HT-29 (cell line): ENCODE measurements around the gene PCMT1. TPM values are rescaled to one million over a fixed set of nuclear protein-coding genes. Genes with fewer than 3 reads are reported as not detected.
"Not testable (repeated sequence)": the region's sequence is repeated elsewhere in the genome, so short reads cannot be mapped to it uniquely, and the experiment has no call there.

ENCODE experiments used
- DNase-seq: peaks from one replicate; pipeline ENCODE4 v3.0.0-alpha.2; 2015; ENCODE audit warnings: low spot score
- total RNA-seq: library from RNA; depleted of rRNA; stranded (reverse); fragments of >200 nt; shearing (Covaris generic); gene quantifications from 2 replicates; pipeline ENCODE4 v1.2.3, GENCODE V29; 2014

Gene PCMT1
- total RNA-seq, 1 experiment from 2014 or later: 83.7 TPM

- no peak for DNase-seq
Measured at GRCh38 chr6:149820506-149820905, 71.0 kb downstream of the PCMT1 start.

GRCh38 chr6:149821492-149821891, 72.0 kb downstream of the PCMT1 start:
- DNase-seq: no peak

GRCh38 chr6:149823013-149823412, 73.5 kb downstream of the PCMT1 start:
- no peak for DNase-seq

DNA sequence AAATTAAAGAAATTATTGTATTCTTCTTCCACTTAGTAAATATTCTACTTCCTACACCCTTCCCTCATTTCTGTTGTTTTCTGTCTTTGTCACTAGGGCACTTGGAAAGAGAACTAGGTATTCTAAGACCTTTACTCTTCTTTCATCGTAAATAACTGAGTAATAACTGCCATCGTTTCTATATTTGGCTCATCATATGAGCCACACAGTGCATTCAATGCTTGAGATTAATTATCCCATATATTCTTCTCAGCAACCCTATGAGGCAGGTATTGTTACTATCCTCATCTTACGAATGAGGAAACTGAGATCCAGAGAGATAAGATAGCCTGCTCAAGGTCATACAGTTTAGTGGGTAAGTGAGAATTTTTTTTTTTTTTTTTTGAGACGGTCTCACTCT, 75.8 kb downstream of the PCMT1 start:
- no peak for DNase-seq

DNA sequence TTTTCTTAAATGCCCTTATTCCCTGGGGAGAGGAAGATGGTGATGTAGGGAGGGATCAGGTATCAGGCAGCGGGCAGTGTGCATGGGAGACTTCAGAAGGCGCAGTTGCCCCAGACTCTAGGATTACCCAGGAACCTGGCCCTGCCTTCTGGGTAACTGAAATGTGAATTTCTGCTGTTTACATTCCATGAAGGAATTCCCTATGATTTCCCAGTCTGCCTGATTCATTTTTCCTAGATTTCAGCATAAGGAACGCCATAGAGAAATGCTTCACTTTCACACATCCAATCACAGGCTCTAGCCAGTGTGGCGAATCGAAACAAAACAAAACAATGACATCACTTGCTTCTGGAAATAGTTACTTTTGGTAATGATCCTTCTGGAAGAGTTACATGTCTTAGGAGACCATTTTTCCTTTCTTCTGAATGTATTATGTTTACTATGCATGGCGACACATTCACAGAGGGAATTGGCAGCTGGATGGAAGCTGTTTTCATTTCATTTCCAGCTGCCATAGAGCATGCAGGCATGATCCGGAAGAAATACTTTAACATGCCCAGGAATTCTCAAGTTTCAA, 81.3 kb downstream of the PCMT1 start:
- DNase-seq: no peak

DNA sequence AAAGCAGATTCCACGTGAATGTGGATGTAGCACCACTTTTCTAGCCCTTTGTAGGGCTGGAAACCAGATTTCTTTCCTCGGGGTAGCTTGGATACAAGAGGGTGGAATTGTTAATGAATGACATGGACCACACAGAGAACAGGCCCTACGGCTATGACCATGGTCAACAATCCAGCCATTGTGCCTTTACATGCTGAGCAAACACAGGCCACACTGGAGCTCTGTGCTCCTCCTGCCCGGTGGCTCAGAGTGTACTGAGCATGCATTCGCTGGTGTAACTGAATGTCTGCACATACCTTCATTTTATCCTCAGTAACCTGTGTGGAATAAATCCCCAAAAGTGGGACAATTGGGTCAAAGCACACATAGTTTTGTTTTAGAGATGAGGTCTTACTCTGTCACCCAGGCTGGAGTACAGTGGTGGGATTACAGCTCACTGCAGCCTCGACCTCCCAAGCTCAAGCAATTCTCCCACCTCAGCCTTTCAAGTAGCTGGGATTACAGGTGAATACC, 81.8 kb downstream of the PCMT1 start:
- no peak for DNase-seq

DNA sequence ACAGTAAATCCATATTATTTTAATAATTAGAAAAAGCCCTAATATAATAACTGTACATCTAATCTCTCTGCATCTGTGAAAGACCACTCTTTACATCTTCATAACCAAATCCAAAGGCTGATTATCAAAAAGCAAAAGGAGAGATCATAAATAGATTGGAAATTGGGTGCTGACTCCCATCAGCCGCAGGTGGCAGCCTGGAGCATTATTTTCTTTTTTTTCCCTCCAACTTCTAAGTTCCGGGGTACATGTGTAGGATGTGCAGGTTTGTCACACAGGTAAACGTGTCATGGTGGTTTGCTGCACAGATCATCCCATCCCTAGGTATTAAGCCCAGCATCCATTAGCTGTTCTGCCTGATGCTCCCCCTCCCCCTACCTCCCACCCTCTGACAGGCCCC, 84.1 kb downstream of the PCMT1 start:
- DNase-seq: no peak

DNA sequence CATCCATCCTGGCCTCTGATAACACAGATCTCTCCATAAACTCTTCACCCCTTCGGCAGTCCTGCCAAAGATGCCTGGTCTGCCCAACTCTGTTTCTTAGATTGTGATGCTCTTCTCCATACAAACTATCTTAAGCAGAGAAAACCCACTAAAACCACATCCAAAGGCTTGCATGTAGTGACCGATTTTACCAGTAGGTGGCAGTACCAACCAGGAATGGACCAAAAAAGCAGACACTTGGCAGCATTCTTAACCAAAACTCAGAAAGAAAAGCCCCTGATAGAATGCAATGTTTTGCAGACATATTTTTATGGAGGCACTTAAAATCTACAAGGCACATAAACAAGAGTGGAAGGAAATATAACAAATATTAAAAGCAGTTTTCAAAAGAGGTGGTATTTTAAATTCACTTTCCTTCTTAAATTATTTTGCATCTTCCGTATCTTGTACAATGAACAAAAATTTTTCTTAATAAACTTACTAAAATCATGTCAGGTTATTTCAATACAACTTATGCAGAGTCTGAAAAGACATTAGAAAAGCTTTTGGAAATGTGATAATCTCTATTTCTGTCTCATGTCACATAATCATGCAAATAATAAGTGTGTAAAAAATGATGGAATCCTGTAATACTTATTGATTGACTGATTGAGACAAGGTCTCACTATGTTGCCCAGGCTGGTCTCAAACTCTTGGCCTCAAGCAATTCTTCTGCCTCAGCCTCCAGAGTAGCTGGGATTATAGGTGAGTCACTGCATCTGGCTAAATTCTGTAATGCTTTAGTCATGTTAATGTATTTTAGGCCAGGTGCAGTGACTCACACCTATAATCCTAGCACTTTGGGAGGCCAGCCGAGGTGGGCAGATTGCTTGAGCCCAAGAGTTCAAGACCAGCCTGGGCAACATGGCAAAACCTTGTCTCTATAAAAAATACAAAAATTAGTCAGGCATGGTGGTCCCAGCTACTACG, 85.3 kb downstream of the PCMT1 start:
- DNase-seq: peak; percentile 82

DNA sequence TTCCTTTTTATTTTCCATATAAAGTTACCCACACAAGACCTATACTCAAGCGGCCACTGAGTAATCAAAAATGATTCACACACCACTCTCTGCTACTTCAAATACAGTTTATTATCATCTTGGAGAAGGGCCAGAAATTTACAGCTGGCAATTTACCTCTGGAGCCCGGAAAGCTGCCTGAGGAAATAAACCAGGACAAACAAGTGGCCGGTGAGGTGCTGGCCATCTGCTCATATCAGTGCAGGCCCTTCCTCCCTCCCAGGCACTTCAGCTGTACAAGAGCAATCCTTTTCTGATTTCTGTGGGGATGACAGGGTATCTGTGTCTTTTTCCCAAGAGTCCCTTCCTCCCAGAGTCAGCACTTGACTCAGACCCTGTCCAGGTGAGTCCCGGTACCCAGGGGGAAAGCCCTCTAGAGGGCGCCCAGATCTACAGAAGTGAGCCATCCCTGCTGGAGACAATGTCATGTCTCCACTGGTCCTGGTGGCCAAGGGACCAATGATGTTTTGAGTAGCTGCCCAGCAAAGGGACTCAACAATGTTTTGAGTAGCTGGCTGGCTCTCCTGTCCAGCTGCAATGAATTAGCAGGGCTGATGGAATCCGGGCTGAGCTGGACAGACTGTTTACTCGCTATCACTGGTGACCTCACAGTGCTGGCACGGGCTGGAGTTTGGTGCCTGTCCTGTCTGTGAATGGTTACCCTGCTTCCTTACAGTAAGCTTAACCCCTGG, 91.0 kb downstream of the PCMT1 start:
- DNase-seq: peak; percentile 91

- DNase-seq: peak; percentile 41
Measured at GRCh38 chr6:149842331-149842730, 92.8 kb downstream of the PCMT1 start.

DNA sequence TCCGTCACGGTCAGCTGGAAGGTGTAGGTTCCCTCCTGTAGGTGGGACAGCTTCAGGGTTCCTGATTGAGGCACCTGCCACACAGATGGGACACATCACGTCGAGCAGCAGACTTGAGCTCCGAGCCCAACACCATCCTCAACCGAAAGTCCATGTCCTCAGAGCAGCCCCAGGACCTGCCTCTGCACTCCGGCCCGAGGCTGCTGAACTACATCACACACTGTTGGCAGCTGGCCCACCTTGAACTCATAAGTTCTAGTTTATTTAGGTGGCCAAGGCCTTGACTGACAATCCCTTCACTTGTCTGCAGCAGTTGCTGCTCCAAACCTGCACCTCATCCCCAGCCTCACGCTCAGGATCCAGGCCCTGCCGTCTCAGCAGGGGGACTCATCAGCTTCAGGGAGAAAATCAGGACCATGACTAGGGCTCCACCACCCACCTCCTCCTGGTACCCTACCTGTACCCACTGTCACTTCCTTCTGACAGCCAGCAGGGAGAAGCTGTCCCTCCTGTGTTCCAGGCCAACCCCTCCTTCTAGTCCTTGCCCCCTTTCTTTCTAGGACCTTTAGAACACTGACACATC, 93.6 kb downstream of the PCMT1 start:
- no peak for DNase-seq

- DNase-seq: not testable (repeated sequence)
Measured at GRCh38 chr6:149844036-149844435, 94.5 kb downstream of the PCMT1 start.

DNA sequence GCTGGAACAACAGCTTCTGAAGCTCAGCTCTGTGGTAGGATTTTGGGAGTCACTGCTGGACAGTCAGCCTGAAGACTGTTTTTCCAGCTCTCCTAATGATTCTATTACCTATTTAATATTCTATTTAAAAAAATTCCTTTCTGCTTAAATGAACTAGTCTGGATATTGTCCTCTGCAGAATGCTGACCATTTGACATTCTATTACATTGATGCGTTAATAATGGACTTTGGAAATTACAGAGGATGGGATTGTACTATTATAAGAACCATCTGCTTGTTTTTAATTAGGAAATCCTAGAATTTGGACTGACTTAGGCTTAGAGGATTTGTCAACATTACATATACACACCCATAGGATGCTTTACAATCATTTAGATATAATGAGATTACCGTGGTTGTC, 94.9 kb downstream of the PCMT1 start:
- no peak for DNase-seq

GRCh38 chr6:149845549-149845948, 96.0 kb downstream of the PCMT1 start:
- DNase-seq: no peak

DNA sequence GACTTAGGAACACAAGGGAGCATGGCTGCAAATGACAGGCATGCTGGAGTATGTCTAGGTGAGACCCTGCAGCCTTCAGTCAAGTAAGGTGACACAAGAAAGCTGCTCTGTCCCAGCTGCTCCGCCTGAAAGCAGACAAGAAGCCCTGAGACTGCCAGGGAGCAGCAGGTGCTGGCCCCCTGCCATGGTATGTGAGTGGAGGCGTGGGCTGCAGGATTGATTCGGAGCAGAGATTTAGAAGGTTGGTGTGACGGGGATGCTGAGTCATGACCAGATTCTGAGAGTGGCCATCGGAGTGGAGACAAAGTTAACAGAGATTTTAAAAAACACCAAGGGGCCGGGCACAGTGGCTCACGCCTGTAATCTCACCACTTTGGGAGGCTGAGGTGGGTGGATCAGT, 96.8 kb downstream of the PCMT1 start:
- peak; percentile 68 for DNase-seq

DNA sequence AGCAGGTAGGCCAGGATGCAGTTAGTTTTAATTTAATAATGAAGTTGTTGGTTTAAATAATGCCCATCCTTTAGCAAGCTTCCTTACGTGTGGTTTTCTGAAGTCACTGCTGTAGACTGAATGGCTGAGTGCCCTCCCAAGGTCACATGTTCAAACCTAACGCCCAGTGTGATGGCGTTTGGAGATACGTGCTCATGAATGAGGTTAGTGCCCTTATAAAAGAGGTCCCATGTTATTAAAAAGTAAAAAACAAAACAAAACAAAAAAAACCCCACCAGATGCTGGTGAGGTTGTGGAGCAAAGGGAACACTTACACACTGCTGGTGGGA, 98.4 kb downstream of the PCMT1 start:
- no peak for DNase-seq

- DNase-seq: not testable (repeated sequence)
Measured at GRCh38 chr6:149848343-149848742, 98.8 kb downstream of the PCMT1 start.

GRCh38 chr6:149851461-149852110, 102.0 kb downstream of the PCMT1 start:
- no peak for DNase-seq

DNA sequence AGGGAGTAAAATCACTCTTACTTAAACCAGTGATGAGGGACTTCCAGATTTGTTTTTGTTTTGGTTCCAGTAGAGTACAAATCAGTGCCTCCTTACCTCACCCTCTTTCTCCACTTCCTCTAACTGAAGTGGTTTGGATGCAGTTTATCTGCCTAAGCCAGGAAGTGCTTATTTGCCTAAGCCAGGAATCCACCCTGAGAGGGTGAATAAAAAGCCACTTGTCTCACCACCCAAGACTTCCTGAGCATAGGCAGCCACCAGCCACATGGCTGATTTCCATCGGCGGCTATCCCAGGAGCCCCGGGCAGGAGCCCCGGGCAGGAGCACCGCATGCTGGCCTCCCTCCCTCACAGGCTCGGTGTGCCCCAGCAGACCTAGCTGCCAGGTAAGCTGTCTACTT, 102.6 kb downstream of the PCMT1 start:
- peak; percentile 75 for DNase-seq

DNA sequence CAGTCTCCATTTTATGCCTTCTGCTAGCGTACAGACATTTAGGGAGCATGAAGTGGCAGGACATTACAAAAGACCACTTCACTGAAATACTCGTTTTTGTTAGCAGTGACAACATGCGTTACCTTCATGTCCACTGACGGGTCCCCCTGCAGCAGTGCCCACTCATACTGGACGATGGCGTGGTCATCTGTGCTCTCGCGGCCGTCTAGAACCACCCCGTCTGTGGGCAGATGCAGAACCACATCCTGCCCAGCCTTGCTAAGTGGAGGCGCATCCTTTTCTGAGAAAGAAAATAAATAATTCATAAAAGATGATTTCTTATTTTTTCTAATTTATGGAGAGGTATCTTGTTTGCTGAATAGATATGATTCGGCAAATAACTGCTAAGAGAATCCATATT, 103.3 kb downstream of the PCMT1 start:
- no peak for DNase-seq

GRCh38 chr6:149854017-149854416, 104.5 kb downstream of the PCMT1 start:
- not testable (repeated sequence) for DNase-seq
